ENCODE results near the gene TNPO2.
A peak's percentile ranks its signal among the peaks of the same experiment; 100 is the strongest.
"Not testable (repeated sequence)": the region's sequence is repeated elsewhere in the genome, so short reads cannot be mapped to it uniquely, and the experiment has no call there.

TNPO2 gene

DNA sequence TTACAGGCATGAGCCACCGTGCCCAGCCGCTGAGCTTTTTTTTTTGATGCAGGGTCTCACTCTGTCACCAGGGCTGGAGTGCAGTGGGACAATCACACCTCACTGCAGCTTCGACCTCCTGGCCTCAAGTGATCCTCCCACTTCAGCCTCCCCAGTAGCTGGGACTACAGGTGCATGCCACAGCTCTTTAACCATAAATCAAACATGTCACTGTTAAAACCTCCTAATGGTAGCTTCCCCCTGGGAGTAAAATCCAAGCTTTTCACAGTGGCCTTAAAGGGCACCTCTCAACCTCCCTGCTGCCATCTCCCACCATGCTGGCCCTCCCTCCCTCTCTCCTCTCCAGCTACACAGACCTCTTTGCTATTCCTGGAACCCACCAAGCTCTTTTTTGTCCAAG lies 37.9 kb downstream of the TNPO2 start:
- TF ChIP-seq, protein P1, sequence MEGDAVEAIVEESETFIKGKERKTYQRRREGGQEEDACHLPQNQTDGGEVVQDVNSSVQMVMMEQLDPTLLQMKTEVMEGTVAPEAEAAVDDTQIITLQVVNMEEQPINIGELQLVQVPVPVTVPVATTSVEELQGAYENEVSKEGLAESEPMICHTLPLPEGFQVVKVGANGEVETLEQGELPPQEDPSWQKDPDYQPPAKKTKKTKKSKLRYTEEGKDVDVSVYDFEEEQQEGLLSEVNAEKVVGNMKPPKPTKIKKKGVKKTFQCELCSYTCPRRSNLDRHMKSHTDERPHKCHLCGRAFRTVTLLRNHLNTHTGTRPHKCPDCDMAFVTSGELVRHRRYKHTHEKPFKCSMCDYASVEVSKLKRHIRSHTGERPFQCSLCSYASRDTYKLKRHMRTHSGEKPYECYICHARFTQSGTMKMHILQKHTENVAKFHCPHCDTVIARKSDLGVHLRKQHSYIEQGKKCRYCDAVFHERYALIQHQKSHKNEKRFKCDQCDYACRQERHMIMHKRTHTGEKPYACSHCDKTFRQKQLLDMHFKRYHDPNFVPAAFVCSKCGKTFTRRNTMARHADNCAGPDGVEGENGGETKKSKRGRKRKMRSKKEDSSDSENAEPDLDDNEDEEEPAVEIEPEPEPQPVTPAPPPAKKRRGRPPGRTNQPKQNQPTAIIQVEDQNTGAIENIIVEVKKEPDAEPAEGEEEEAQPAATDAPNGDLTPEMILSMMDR (conservative IDR thresholded peaks at IDR 0.05; ENCODE audit: low read length), result no peak

DNA sequence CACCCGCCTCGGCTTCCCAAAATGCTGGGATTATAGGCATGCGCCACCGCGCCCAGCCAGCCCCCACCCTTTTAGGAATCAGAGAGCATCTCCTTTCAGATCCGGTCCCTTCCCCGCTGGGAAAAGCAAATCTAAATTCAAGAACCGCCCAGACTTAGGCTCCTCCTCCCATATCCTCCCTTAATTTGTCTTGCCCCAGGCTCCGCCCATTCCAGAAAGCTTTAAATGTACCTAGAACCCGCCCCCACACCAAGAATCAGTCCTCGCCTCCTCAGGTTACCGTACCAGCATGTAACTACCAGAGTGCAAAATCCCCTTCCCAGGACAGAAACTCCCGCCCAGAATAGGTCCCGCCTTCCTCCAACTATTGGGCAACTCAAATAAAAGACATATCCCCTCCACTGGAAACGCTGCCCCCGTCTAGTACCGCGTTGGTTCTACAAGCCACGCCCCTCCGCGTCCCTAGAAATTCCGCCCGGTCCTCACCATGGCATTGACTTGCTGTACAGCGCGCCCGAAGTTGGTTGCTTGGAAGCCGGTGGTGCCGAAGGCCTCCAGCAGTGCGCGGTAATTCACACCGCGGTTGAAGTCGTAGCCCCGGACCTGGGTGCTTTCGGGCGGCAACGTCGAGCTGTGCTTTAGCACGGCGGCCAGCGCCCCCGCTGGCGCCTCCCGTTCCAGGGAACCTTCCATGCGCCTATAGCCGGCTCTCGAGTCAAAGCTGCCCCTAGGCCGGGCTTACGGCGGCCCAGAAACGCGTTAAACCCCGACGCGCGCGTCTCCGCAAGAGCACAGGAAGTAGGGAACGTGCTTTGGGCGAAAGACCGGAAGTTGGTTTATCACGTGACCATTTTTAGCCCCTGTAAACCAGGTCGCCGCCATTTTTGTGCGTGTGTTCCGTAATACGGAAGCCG lies 42.4 kb downstream of the TNPO2 start, which contains the start of gene DHPS:
Gene DHPS (minus strand): TSS at position 807 of the 914 bp plus-strand sequence. CDS start 114 bp downstream, at position 693.
- peak within 1 kb of the TSS; percentile 98 for H3K4me3 ChIP-seq (ENCODE audit: low read length)
- peak; percentile 98 for DNase-seq (ENCODE audit: low read depth)
- TF ChIP-seq, protein P1 (conservative IDR thresholded peaks at IDR 0.05; ENCODE audit: low read length), result no peak; the same call in 1 of the 2 replicates

More for the DNA sequence above, 37.9 kb downstream of the TNPO2 start:
- no peak for DNase-seq (ENCODE audit: low read depth)
- H3K4me3 ChIP-seq (ENCODE audit: low read length), result no peak overlapping the region

DNA sequence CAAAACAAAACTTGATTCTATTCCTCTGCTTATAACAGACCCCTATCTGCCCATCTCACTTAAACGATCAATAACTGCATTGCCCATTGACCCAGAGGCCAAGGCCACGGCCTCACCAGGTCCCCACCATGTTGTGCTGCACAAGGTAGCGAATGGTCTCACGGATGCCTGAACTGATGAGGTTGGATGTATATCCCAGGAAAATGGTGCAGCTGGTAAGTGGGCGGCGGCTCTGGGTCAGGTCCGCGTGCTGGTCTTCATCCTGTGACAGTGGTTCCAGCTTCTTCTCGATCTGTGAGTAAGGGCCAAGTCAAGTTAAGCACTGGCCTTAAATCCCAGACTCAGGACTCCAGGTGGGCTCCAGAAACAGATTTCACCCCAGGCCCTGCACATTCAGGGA lies 43.7 kb downstream of the TNPO2 start:
- no peak for DNase-seq (ENCODE audit: low read depth)
- no peak overlapping the region for H3K4me3 ChIP-seq (ENCODE audit: low read length)
- TF ChIP-seq, protein P1 (conservative IDR thresholded peaks at IDR 0.05; ENCODE audit: low read length), result no peak

DNA sequence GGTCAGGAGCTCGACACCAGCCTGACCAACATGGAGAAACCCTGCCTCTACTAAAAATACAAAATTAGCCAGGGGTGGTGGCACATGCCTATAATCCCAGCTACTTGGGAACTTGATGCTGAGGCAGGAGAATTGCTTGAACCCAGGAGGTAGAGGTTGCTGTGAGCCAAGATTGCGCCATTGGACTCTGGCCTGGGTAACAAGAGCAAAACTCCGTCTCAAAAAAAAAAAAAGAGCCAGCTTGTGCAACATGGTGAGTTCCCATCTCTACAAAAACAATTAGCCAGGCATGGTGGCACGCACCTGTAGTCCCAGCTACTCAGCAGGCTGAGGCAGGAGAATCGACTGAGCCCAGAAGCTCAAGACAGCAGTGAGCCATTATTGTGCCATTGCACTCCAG lies 45.7 kb downstream of the TNPO2 start:
- H3K4me3 ChIP-seq (ENCODE audit: low read length); DNase-seq (ENCODE audit: low read depth): not testable (repeated sequence)

DNA sequence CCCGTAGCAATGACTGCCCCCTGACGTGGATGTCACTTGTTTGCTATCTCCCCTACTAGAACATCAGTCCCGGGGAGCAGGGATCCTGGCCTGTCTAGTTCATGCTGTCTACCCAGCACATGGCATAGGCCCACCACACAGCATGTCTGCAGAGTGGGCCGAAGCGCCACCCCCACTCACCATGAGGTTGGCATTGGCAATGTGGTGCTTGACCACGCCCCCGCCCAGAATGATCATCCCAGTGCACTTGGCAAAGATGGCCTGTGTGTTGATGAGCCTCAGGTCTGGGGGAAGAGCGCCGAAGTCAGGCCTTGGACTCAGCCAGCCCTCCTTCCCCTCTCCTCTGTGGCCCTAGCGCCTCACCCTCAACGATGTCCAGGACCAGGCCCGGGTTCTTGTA lies 46.8 kb downstream of the TNPO2 start:
- no peak for DNase-seq (ENCODE audit: low read depth)
- TF ChIP-seq, protein P1 (conservative IDR thresholded peaks at IDR 0.05; ENCODE audit: low read length), result no peak

DNA sequence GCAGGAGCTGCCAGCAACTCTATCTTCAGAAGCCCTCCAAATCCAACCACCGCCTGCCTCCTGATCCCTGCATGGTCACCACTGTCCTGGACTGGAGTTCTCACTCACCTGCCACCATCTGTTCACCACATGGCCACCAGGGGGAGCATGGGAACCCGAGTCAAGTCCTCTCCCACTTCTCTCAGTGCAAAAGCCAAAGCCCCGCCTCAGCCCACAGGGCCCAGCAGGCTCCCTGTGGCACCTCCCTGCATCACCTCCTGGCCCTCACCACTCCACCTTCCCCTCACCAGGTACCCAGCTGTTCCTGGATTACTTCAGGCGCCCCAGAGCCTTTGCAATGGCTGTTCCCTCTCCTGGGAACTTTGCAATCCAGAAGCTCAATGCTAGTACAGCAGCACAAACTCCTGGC lies 47.3 kb downstream of the TNPO2 start:
- TF ChIP-seq, protein P1 (conservative IDR thresholded peaks at IDR 0.05; ENCODE audit: low read length), result peak; percentile 90
- peak; percentile 67 for DNase-seq (ENCODE audit: low read depth)
- H3K4me3 ChIP-seq (ENCODE audit: low read length), result no peak overlapping the region

More for the DNA sequence above, 46.8 kb downstream of the TNPO2 start:
- H3K4me3 ChIP-seq (ENCODE audit: low read length), result no peak overlapping the region

DNA sequence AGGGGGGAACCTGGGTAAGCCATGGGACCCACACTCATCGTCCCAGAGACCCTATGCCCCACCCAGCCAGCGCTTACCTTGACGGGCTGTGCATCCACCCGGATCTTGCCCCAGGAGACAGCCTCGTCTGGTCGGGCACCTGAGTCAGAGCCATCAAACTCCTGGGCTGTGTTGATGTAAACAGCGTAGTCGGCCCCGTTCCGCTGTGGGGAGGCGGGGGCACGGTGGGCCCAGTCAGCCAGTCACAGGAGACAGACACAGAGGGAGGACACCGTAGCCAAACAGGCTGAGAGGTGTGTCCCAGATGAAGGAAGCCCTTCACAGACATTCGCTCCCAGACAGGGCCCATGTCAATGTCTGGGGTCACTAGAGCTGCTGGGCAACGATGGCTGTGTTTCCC lies 47.8 kb downstream of the TNPO2 start:
- TF ChIP-seq, protein P1 (conservative IDR thresholded peaks at IDR 0.05; ENCODE audit: low read length), result no peak
- no peak overlapping the region for H3K4me3 ChIP-seq (ENCODE audit: low read length)
- no peak for DNase-seq (ENCODE audit: low read depth)

Measured in AG10803 (cell line).